ENCODE data around the gene CREB5. TPM values are rescaled to one million over a fixed set of nuclear protein-coding genes. Genes with fewer than 3 reads are reported as not detected.

CREB5 gene
- total and polyA plus RNA-seq, 8 donors: 2.5 to 11.5 (median 3.6) TPM

GRCh38 chr7:28571405-28571804 lies 159.1 kb downstream of the CREB5 start:
- DNase-seq: no peak
- H3K36me3 ChIP-seq: no peaks in the 10 kb centered on the region
- no peak overlapping the region for H3K4me3 ChIP-seq
- FAIRE-seq: no peak
- peaks cover 0 to 38% (median 4%) of the 10 kb centered on the region in 4 donors for H3K27me3 ChIP-seq
- no peaks in the 10 kb centered on the region for H3K9me3 ChIP-seq
- intact Hi-C loops (cut with DNase I): no loop called here
- no peak overlapping the region for H3K27ac ChIP-seq
- ATAC-seq: no peak
- WGBS, 2 donors: 81 to 91% methylated on average over 4 of the region's 4 CpGs
- H3K4me1 ChIP-seq: peaks cover 0 to 8% (median 6%) of the 10 kb centered on the region in 3 donors
- TF ChIP-seq CTCF (IDR thresholded peaks at IDR 0.05): no peak

GRCh38 chr7:28572321-28573058 lies 160.2 kb downstream of the CREB5 start:
- 37 to 40% methylated on average over 5 of the region's 5 CpGs for WGBS, 2 donors
- H3K4me1 ChIP-seq: peaks cover 0 to 8% (median 6%) of the 10 kb centered on the region in 3 donors
- H3K9me3 ChIP-seq: no peaks in the 10 kb centered on the region
- H3K36me3 ChIP-seq: no peaks in the 10 kb centered on the region
- peak overlapping the region in 2 of 4 donors; percentile 30 to 36 for H3K27ac ChIP-seq
- peaks cover 0 to 38% (median 6%) of the 10 kb centered on the region in 4 donors for H3K27me3 ChIP-seq
- H3K4me3 ChIP-seq: no peak overlapping the region
- intact Hi-C loops (cut with DNase I): no loop called here
- no peak for FAIRE-seq
- peak; percentile 18 to 70 (median 50) for ATAC-seq
- no peak for TF ChIP-seq CTCF (IDR thresholded peaks at IDR 0.05)
- DNase-seq: peak in 2 of 6 donors; percentile 15 to 25

- peak; percentile 79 to 91 (median 88) for ATAC-seq
- no peak for TF ChIP-seq CTCF (IDR thresholded peaks at IDR 0.05)
- intact Hi-C loops (cut with DNase I): no loop called here
- H3K36me3 ChIP-seq: no peaks in the 10 kb centered on the region
- no peak overlapping the region for H3K4me3 ChIP-seq
- H3K4me1 ChIP-seq: peaks cover 0 to 8% (median 6%) of the 10 kb centered on the region in 3 donors
- FAIRE-seq: no peak
- WGBS, 2 donors: 3 to 7% methylated on average over 6 of the region's 6 CpGs
- peaks cover 0 to 42% (median 6%) of the 10 kb centered on the region in 4 donors for H3K27me3 ChIP-seq
- peak in 5 of 6 donors; percentile 51 to 74 (median 65) for DNase-seq
- no peaks in the 10 kb centered on the region for H3K9me3 ChIP-seq
- H3K27ac ChIP-seq: peak overlapping the region in 1 of 4 donors; percentile 30
Observed at GRCh38 chr7:28573059-28573553, 160.8 kb downstream of the CREB5 start.

DNA sequence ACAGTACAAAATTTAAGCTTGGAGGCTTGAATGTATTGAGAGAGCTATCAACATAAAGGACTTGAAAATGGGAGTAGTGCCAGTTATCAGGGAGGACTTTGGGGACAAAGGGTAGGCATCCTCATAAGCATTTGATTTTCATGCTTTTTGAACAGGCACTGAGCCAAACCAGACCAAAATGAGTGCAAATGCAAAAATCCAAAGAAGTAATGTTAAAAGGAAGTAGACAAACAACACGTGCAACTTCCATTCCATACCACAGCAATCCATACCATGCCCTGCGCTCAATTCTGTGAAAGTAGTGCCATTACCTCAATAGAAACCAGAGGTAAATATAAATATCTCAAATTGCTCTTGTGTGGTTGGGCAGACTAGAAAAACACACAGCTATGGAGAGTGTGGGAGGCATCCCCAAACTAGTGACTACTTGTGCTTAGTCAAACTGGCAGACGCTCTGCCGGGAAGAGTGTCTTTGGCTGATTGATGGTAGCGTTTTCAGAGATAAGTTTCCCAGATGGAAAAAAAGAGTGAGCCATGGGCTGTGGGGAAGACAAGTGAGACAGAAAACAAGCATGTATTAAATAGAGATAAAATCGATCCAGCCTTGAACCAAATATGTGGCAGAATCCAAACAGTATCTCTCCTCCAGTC lies 161.5 kb downstream of the CREB5 start:
- WGBS, 2 donors: 8 to 11% methylated on average over 6 of the region's 6 CpGs
- peaks cover 0 to 44% (median 6%) of the 10 kb centered on the region in 4 donors for H3K27me3 ChIP-seq
- intact Hi-C loops (cut with DNase I): no loop called here

More for the DNA sequence above, 161.5 kb downstream of the CREB5 start:
- peaks cover 0 to 8% (median 6%) of the 10 kb centered on the region in 3 donors for H3K4me1 ChIP-seq
- H3K27ac ChIP-seq: peak overlapping the region in 1 of 4 donors; percentile 30
- no peak for TF ChIP-seq CTCF (IDR thresholded peaks at IDR 0.05)
- no peaks in the 10 kb centered on the region for H3K9me3 ChIP-seq
- no peak overlapping the region for H3K4me3 ChIP-seq
- ATAC-seq: peak in 3 of 4 donors; percentile 24 to 41 (median 34)
- FAIRE-seq: no peak
- no peak for DNase-seq
- no peaks in the 10 kb centered on the region for H3K36me3 ChIP-seq

Data from pancreas (tissue), 10 donors.